ENCODE data around the gene THSD7A.

Gene THSD7A

DNA sequence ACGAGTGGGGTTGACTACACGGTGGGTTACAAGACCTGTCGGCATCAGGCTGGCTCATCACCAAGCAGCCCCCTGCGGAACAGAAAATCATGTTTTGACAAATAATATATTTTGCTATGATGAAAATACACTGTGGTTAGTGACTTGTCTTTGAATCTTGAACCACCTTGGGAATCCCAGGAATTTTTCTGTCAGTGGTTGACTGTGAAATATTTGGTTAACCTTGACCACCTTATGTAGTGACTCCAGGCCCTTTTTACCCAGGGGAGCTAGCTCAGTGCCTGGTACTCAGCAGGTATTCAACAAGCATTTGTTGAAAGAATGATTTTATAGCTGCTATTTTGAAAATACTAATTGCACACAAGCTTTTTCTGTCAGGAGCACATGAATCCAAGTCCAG lies 452.4 kb downstream of the THSD7A start:
- no peak for DNase-seq

DNA sequence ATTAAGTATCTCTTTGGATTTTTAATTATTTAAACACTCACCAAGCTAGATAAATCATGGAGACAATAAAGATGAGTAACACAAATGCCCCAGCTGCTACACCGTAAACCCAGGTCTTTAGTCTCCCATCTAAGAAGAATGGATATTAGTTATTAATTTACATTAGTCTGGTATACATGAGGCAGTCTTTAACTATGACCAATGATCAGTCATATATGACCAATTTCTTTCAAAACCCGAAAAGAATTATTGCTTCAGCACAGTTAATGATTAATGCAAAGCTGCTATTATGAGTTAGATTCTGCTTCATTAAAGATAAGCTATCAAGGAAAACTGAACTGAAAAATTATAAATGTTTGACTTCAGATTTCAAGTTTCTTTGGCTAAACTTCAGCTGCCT lies 455.5 kb downstream of the THSD7A start:
- DNase-seq = no peak

DNA sequence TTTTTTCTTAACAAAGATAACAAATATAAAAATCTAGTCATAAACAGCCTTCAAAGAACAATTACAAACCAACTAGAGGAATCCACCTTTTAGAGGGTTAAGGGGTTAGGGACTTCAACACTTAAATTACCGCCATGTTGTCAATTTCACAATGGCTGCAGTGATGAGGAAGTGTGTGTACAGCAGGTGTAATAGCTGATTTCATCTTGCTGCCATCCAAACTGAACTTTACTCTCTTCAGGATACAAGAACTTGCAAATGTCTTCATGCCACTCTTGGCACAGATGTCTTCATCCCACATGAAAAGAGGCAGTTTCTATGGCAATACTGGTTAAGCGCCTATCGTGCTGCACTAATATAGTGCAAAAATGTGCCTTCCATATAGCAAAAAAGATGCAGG lies 457.4 kb downstream of the THSD7A start:
- DNase-seq = no peak

GRCh38 chr7:11373546-11374142 lies 458.4 kb downstream of the THSD7A start:
- DNase-seq = no peak

- DNase-seq = no peak
Measured at GRCh38 chr7:11369696-11370095, 462.3 kb downstream of the THSD7A start.

DNA sequence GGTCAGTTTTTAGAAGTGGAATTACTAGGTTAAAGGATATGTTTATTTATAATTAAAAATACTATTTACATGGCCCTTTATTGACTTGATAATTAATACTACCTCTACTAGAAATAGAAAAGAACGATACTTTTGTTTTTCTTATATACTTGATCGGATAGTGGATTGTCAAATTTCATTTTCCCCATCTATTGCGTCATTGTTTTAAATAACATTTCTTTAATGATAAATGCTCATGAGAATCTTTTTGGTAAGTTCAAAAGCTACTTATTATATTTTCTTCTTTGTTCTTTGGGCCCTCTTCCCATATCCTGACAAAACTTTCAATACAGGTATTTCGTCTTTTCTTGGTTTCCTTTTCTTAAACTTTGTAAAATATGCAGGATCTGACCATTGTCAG lies 465.9 kb downstream of the THSD7A start:
- DNase-seq = no peak

DNA sequence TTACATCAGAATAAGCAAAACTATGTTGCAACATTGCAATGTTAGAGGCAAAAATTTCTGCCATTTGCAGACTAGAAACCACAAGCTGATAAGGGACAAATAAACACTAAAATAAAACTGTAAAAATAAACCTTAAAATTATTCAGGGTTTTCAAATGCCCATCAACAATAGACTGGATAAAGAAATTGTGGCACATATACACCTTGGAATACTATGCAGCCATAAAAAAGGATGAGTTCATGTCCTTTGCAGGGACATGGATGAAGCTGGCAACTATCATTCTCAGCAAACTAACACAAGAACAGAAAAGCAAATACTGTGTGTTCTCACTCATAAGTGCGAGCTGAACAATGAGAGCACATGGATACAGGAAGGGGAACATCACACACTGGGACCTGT lies 473.4 kb downstream of the THSD7A start:
- DNase-seq = no peak

DNA sequence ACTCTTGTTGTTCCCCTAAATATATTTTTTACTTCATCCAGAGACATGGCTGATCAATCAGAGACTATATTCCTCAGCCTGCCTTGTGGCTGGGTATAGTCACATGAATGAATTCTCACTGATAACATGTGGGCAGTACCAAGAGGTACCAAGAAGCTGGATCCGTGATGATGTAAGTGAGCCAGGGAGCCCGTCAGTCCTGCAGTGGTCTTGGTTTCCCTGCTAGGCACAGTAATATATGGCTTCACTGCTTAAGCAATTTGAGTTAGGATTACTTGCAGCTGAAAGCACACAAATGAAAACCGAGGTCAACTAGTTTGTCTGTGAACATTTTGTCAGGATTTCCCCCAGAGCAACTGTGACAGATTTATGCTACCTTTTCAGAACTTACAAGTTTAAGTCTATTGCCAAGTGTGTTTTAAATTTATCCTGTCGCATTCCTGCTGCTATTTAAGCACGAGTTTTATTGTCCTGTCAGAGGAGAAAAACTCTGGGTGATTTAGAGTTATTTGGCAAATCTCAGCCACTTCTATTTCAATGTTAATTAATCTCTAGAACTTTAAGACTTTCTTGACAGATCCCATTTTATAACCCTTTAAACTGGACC lies 476.5 kb downstream of the THSD7A start:
- no peak for DNase-seq

- no peak for DNase-seq
Measured at GRCh38 chr7:11346302-11346701, 485.7 kb downstream of the THSD7A start.

DNA sequence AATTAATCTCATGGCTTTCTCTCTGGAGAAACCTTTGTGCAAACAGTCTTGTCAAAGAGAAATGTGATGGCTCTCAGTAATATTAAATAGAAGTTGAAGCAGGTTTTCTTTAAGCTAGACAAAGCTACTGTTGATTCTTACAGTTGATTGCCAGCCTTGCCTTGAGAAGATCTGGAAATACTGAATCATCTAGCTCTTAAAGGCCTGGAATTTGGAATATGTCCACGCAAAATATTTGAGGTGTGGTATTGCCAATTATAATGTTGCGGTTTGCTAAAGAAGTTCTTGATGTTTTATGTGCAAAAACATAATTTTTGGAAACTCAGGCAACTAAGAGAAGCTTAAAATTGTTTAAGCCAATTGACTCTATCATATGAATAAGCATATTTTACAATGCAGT lies 486.4 kb downstream of the THSD7A start:
- no peak for DNase-seq

GRCh38 chr7:11343818-11344413 lies 488.1 kb downstream of the THSD7A start:
- DNase-seq = peak; percentile 22

- no peak for DNase-seq
Measured at GRCh38 chr7:11343136-11343535, 488.9 kb downstream of the THSD7A start.

DNA sequence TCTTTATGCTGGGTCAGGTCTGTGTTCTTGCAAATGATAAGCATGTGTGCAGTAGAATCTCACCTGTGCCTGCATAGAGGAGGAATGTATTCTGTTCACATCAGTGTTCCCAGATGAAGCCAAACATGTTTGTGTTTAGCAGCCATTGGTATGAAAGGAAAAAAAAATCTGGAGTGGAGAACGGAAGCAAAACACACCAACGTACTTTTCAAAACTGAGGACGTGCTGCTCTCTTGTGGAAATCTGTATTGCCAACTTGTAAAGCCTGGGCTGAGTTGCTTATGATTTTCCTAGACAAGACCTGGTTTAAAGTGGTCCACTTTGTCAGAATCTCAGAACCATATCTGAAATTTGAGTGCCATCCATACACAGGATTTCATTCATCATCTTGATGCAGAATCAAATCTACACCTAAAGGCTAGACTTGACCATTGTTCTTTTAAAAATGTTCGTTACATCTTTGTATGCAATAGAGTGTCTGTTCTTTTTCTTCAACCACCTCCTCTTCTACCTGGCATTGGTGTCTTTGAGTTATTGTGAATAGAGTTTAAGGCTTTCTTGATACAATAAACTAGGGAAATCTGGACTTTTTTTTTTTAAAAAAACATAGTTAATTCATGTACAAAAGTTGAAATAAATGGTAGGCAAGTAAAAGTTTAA lies 490.6 kb downstream of the THSD7A start:
- no peak for DNase-seq

DNA sequence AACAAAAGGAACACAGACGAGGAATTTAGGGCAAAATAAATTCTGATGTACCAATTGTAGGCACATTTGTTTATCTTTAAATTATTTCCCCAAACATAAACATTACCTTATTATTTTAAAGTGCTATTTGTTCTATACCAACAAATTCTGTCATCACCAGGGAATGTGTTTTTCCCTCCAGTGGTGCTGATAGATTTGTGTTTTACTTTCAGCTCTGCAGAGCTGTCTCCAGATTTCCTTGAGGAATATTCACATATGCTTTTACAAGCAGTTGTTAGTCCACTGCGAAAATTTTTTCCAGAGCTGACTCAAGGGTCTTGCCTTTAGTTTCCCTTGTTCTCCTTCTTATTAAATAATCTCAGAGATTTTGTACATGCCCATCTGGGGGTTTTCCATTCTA lies 495.6 kb downstream of the THSD7A start:
- DNase-seq = no peak

DNA sequence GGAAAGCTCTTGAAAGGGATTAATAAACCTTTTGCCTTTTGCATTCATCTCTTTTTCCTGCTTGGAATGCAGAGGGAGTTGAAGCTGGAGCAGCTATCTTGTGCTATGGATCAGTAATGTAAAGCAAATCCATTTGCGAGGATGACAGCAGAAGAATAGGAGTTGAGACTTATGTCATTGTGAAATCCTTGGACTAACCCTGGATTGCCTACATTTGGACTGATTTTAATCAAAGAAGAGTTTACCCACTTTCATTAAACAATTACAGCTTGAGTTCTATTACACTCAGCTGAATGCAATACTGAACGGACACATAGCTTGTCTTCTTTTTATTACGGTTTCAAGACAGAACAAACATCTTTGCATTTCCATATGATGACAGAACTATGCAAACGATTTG lies 496.1 kb downstream of the THSD7A start:
- DNase-seq = no peak

- DNase-seq = no peak
Measured at GRCh38 chr7:11332865-11333228, 499.2 kb downstream of the THSD7A start.

- DNase-seq = no peak
Measured at GRCh38 chr7:11332186-11332864, 499.7 kb downstream of the THSD7A start.

DNA sequence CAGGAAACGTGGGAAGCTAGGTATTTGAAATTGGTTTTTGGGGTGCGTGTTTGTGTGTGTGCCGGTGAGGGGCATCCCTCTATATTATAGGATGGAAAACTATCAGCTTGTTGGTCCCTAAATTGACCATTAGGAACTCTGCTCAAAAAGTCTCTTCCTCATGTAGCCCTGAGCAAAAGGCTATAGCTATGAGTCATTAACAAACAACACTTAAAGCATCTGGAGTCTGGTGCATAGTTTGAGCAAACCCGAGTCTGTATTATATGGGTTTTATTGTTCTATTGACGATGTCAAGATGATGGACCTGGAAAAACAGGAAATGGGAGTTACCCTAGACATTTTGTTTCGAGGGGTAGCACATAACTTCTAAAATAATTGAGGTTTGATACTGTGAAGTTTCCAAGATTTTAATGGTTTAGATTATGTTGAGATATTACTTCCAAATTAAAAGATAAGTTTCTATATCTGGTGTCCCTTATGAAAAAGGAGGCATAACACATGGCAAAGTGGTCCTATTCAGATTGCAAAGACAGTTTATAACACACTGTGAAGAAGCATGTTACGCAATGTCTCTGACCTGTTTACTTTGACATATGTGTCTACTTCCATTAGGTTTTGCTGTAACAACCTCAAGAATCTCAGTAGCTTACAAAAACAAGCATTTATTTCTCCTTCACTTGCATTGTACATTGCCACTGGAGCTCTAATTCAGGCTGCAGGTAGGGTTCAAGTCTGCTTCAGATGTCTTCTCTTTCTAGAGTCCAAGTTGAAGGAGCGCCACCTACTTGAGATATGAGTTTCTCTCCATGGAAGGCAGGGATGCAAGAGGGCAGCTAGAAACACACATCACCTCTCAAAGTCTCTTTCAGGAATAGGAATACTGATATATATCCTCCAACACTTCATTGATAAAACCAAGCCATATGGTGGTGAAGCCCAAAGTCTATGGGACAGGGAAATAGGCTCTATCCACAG lies 500.6 kb downstream of the THSD7A start:
- DNase-seq = no peak

- DNase-seq = no peak
Measured at GRCh38 chr7:11330717-11331116, 501.3 kb downstream of the THSD7A start.

- no peak for DNase-seq
Measured at GRCh38 chr7:11330208-11330607, 501.8 kb downstream of the THSD7A start.

GRCh38 chr7:11329626-11330025 lies 502.4 kb downstream of the THSD7A start:
- DNase-seq = no peak

GRCh38 chr7:11328309-11328708 lies 503.7 kb downstream of the THSD7A start:
- DNase-seq = no peak
